ENCODE results near the gene KCNIP4.
"Not testable (repeated sequence)": the region's sequence is repeated elsewhere in the genome, so short reads cannot be mapped to it uniquely, and the experiment has no call there.

The KCNIP4 gene

DNA sequence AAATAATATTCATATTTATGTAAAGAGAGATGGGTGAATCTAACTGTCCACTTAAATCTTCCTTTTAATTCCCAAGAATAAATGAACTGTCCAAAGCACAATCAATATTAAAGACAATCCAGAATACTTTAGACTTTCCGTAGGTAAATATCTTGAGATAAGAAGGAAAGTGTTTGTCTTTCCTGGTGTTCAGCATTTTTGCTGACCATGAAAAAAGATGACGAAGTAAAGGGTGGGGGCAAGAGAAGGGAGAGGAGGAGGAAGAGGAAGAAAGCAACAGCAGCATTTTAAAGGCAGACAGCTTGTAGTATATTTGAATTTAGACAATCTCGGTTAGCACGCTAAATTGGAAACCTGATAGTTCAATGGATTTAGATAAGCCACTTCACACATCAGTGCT is 498.2 kb downstream of the KCNIP4 start:
- DNase-seq: no peak

- no peak for DNase-seq
Observed at GRCh38 chr4:21447301-21448054, 501.1 kb downstream of the KCNIP4 start.

- DNase-seq: no peak
Observed at GRCh38 chr4:21420166-21420565, 528.4 kb downstream of the KCNIP4 start.

- DNase-seq: no peak
Observed at GRCh38 chr4:21415728-21416127, 532.8 kb downstream of the KCNIP4 start.

DNA sequence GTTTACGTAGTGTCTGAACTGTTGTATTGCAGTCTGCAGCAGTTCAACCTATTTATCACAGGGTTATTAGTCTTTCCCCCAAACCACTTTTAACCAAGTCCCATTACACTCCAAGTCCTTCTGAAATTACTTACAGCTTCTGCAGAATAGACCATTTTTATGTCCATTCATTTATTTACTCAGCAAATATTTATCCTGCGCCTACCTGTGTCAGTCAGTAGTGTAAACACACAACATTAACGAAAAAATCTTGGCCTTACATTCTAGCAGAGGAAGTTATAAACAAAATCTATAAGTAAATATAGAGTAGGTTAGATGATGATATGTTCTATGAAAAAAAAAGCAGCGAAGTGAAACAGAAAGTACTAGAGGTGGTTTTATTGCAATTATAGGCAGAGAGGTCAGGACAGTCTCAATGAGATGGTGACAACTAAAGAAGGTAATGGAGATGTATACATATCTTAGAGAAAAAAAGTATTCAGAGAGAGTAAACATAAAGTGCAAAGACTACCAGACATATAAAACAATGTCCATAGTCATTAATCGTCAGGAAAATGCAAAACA is 534.7 kb downstream of the KCNIP4 start:
- DNase-seq: no peak

DNA sequence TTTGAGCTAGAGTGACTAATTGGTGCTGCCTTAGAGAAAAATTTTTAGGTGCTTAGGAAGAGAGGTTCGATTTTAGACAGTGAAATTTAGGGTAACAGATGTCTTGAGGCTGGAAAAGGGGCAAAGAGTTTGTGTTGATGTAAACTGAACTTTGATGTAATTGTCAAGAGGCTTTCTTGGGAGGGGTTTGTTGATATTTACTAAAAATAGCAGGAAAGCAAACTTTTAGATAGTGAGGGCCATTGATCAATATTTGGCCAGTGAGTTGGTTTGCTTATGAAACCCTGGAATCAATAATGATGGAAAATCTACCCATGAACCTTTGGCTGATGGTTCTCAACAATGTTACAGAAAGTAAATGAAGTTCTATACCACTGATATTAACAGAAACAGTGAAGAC is 537.5 kb downstream of the KCNIP4 start:
- no peak for DNase-seq

GRCh38 chr4:21410372-21410771 is 538.2 kb downstream of the KCNIP4 start:
- no peak for DNase-seq

DNA sequence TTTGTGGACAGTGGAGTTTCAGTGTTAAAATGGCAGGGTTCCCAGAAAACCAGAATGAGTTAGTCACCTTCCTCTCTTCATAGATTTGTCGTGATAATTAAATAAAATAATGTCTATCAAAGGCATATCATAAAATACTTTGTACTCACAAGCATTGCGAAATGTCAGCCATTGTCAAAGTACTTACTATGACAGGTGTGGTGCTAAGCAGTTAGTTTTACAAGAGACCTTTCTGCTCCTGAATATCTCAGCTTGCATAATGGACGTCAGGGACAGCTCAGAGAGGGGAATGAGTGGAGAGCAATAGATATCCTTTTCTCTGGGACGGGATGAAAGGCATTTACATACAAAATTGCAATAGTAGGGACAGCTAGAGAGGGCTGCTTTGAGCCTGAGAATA is 560.9 kb downstream of the KCNIP4 start:
- DNase-seq: no peak

- no peak for DNase-seq
Observed at GRCh38 chr4:21386166-21386780, 562.3 kb downstream of the KCNIP4 start.

DNA sequence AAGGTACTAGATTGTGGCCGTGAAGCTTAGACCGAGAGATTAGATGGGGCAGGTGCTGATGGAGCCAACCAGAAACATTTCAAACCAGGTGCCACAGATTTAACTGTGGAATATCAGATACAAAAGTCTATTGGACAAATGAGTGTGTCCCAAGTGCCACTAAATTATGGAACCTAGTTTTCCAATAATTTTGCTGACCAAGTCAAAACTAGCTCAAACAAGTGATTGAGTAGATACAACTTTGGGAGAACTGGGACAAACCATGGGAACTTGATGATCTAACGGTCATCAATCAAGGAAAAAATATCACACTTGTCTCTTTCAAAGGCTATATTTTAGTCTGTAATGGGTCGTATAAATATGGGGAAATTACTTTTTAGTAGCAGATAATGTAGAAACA is 562.9 kb downstream of the KCNIP4 start:
- DNase-seq: no peak

DNA sequence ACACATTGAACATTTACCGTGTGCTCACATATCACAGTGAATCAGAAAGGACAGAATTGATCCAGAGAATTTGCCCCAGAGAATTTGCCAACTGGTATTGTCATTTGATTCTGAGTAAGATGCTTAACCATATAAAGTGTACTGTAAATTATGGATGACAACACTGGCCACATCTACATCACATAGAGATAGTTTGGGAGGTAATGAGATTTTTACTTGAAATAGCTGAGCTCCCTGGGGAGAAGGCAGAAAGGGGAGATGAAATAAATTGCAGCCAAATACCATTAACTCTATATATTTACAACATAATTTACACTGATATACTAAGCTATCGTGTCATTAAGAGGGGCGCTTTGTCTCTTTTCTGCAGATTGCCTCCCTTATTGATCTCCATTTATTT is 564.0 kb downstream of the KCNIP4 start:
- no peak for DNase-seq

DNA sequence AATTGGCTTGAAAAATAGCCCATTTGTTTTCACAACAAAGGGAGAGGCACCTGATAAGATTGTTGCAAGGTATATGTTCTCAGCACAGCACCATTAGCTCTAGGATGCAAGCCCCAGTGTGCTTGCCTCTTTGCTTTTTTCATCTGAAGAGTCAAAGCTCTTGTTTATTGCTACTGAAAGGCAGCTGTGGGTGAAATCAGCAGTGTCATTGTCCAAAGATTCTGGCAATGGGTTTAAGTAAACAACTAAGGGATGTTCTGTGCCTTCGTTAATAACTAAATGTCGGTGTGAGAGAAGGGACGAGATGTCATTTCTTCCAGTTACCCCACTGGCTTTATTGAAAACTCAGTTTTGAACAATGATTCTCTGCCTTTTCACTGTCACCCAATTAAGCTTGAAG is 567.7 kb downstream of the KCNIP4 start:
- no peak for DNase-seq

DNA sequence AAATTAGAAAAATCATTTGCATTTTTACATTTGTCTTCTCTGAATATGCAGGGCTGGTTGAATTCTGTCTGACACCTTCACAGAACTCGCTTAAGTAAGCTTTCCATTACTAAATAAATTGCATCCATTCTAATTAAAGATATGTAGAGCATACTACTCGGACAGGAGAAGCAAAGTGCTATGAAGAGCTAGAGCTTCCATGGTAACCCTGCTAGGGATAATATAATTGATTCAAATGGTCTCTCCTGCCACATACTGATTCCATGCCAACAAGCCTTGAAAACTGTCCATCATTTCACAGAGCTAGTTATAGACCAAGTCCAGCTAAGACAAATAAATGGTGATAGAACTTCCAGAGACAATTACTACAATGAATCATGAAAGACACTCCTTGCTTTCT is 571.5 kb downstream of the KCNIP4 start:
- DNase-seq: no peak

- no peak for DNase-seq
Observed at GRCh38 chr4:21376176-21376575, 572.4 kb downstream of the KCNIP4 start.

DNA sequence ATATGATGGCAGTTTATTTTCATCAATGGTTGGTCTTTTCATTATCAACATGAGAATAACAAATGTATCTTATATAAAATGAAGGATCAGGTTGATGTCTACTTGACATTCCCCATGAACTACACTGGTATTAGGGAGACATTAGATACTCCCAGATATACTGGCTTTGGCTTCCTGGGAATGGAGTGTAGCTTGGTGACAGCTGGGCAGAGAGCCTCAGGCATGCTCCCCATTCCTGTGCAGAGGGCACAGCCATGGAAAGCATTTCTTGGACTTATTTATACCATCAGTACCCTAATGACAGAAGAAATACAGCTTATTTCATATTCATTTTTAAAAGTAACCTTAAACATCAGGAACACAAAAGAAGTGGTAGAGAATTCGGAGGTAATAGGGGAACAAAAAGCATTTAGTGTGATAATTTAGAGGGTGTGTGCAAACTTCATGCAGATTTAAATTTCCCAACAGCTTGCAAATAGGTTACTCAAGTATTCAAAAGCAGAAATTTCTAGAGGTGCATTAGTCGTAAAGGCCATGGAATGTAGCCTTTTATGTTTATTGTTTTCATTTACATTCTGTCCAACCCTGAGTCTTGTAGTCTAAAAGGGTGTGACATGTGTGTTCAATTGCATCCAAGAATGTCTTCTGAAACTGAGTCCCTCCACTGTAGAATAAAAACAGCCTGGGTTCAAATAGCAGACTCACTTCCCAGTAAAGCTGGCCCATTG is 573.8 kb downstream of the KCNIP4 start:
- no peak for DNase-seq

DNA sequence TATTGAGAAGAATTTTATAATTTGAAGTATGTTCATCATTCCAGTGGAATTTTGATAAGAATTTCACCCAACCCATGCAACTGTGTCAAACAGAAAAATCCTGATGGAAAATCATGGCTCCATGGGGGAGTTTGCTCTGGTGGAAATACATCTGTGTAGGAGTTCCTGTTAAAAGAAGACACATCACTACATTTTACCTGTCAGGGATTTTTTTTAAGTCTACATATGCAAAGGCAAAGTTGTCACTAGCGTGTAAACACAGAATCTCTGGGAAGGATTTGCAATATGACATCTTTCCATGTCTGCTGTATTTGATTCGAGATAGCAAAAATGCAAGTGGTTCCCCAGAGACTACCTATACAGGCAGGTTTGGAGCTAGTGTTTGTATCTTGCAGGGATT is 581.0 kb downstream of the KCNIP4 start:
- DNase-seq: no peak

GRCh38 chr4:21366840-21367239 is 581.7 kb downstream of the KCNIP4 start:
- no peak for DNase-seq

- no peak for DNase-seq
Observed at GRCh38 chr4:21366312-21366711, 582.3 kb downstream of the KCNIP4 start.

GRCh38 chr4:21363701-21364100 is 584.9 kb downstream of the KCNIP4 start:
- DNase-seq: no peak

- DNase-seq: not testable (repeated sequence)
Observed at GRCh38 chr4:21352354-21352753, 596.2 kb downstream of the KCNIP4 start.

DNA sequence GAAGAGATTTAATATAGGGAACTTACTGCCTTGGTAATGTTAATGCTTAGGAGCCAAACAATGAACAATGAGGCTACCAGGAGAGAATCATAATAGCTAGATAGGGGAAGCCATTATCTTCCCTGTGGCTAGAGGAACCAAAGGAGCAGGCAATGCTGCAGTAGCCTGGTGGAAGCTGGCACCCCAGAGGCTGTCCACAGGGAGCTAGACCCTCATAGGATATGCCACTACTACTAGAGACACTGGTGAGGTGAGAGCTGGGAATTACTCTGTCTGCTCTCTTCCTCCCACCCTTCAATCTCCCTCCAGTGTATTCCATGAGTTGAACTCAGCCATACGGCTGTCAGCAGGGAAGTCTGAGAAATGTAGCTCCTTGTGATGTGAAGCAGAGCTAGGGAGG is 601.4 kb downstream of the KCNIP4 start:
- no peak for DNase-seq

GRCh38 chr4:21327976-21328700 is 620.4 kb downstream of the KCNIP4 start:
- no peak for DNase-seq

- no peak for DNase-seq
Observed at GRCh38 chr4:21320034-21320433, 628.5 kb downstream of the KCNIP4 start.

All from activated T-cell treated with anti-CD3 and anti-CD28 coated beads, Interleukin-2, amount 50 U/mL, for 1 hour (primary cell).